GM12892 (cell line): ENCODE measurements around the gene CNTLN.
"Not testable (repeated sequence)": the region's sequence is repeated elsewhere in the genome, so short reads cannot be mapped to it uniquely, and the experiment has no call there.

Source experiments
- DNase-seq: peaks from one replicate; pipeline ENCODE4 v3.0.0; 2011; ENCODE audit not compliant: insufficient read length
- FAIRE-seq: peaks from 2 replicates; lab custom pipeline; 2011; peaks lifted over from hg19 to GRCh38; lab: Jason Lieb, UNC
- POLR2A ChIP-seq: IDR thresholded peaks from 2 replicates; pipeline ENCODE4 v1.6.1; 2011; ENCODE audit warnings: low read depth, low read length, control low read depth
- POLR2AphosphoS5 ChIP-seq: IDR thresholded peaks from 2 replicates; pipeline ENCODE4 v1.6.1; 2011; ENCODE audit warnings: low read depth, low read length, control low read depth
- TAF1 ChIP-seq: IDR thresholded peaks from 2 replicates; pipeline ENCODE4 v1.6.1; 2011; ENCODE audit warnings: low read depth, mild to moderate bottlenecking, control low read depth, low read length, borderline replicate concordance

Gene CNTLN

GRCh38 chr9:17491780-17492179, 356.9 kb downstream of the CNTLN start:
- no peak for DNase-seq
- TF ChIP-seq POLR2AphosphoS5: no peak
- TF ChIP-seq POLR2A: no peak
- TF ChIP-seq TAF1: no peak
- FAIRE-seq: no peak

GRCh38 chr9:17503196-17503595, 368.4 kb downstream of the CNTLN start:
- TF ChIP-seq POLR2AphosphoS5 (no peak), POLR2A (no peak), TAF1 (no peak)
- DNase-seq (no peak), FAIRE-seq (no peak)

- FAIRE-seq (no peak), DNase-seq (no peak)
- TF ChIP-seq POLR2A: no peak
- no peak for TF ChIP-seq TAF1
- no peak for TF ChIP-seq POLR2AphosphoS5
These were observed 374.3 kb downstream of the CNTLN start for GRCh38 chr9:17509151-17509550.

DNA sequence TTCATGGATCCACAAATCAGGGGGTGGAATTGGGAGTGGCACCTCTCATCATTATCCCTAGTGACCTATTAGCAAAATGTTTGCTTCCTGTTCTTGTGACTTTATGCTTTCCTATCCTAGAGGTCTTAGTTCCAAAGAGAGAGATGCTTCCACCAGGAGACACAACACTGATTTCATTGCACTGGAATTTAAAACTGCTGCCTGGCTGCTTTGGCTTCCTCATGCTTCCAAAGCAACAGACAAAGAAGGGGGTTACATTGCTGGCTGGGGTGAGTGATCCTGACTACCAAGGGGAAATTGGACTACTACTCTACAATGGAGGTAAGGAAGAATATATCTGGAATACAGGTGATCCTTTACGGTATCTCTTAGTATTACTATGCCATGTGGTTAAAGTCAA, 374.9 kb downstream of the CNTLN start:
- no peak for FAIRE-seq
- TF ChIP-seq TAF1: no peak
- TF ChIP-seq POLR2AphosphoS5: no peak
- TF ChIP-seq POLR2A: no peak
- no peak for DNase-seq

DNA sequence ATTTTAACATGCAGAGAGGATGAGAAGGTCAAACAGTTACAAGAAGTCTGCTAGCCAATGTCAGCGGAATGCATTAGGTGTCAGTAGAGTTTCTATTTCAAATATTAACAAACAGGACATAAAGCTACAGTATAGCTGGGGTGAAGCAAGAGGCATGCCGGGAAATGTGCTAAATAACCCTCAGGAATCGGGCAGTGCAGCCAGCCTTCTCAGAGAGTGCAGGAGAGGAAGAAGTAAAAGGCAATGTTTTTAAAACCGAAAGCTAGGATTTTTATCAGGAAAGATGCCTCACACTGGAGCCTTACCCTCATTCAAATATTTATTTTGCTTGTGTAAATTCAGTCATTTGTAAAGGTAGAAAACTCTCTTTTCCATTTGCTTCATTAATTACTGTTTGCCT, 384.9 kb downstream of the CNTLN start:
- no peak for DNase-seq
- no peak for TF ChIP-seq POLR2A
- no peak for TF ChIP-seq TAF1
- no peak for TF ChIP-seq POLR2AphosphoS5
- no peak for FAIRE-seq

DNA sequence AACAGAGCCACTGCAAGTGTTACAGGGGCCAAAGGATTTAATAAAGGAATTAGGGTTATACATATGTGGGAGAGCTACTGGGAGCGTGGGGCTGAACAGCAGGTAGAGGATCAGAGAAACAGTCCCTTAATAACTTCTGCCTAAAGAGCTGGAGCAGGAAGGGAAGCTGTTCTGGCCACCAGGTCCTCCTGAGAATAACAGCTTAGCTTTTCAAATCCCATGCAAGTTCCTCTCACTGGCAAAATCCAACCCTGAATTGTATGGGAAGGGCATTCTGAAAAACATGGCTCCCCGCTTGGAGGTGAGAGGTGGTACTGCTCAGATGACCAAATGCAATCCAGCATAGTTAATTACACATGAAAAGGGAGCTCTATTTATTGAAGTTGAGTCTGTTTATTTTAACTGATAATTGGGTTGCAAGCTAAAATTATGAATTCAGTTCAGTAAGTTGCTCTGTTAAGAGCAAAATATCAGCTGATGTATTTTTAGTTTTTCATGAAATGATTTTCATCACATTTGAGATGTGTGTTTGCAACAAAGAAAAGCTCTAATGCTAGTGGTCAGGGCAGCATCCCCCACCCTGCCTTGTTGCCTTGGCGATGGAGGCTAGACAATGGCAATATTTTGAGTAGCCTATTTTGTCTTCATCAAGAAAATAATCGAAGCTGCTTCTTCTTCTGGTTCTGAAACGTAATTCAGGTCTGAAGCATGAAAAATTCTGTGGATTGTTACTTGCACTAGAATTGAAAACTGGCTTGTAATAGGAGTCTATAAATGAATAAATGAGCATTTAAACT, 385.6 kb downstream of the CNTLN start:
- DNase-seq: no peak
- no peak for FAIRE-seq
- TF ChIP-seq POLR2AphosphoS5 (no peak), TAF1 (no peak), POLR2A (no peak)

GRCh38 chr9:17521100-17521855, 386.4 kb downstream of the CNTLN start:
- FAIRE-seq: no peak
- no peak for DNase-seq
- TF ChIP-seq POLR2A (no peak), POLR2AphosphoS5 (no peak), TAF1 (no peak)

DNA sequence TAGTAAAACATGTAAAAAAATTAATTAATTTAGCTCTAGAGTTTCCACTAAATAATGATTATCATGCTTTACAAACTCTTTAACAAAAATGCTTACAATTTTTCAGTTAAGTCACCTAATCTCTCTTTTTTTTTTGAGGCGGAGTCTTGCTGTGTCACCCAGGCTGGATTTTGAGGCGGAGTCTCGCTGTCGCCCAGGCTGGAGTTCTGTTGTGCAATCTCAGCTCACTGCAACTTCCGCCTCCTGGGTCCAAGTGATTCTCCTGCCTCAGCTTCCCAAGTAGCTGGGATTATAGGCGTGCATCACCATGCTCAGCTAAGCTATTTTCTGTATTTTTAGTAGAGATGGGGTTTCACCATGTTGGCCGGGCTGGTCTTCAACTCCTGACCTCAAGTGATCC, 391.9 kb downstream of the CNTLN start:
- not testable (repeated sequence) for FAIRE-seq, DNase-seq

DNA sequence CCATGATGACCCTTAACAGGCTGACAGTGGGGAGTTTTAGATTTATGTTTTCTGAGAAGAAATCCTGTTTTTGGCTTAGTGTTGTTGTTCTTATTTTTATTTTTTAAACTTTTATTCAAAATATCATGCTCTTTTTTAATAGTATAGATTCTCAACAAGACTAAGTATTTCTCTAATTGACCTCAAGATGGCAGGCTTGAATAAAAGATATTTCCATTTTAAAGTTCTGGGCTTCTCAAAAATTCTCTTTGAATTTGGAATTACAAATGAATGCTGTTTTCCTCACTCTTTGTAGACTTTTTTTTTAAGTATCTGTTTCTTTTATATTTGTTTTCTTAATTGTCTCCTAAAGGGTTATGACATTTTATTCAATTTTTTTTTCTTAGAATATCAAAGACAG, 394.0 kb downstream of the CNTLN start:
- TF ChIP-seq TAF1: no peak
- TF ChIP-seq POLR2AphosphoS5: no peak
- no peak for TF ChIP-seq POLR2A
- no peak for FAIRE-seq
- DNase-seq: no peak

GRCh38 chr9:17531642-17532254, 396.9 kb downstream of the CNTLN start:
- no peak for FAIRE-seq
- DNase-seq: no peak

GRCh38 chr9:17532461-17532860, 397.6 kb downstream of the CNTLN start:
- FAIRE-seq: no peak
- DNase-seq: no peak
- no peak for TF ChIP-seq POLR2A
- no peak for TF ChIP-seq TAF1
- TF ChIP-seq POLR2AphosphoS5: no peak

More at GRCh38 chr9:17531642-17532254, 396.9 kb downstream of the CNTLN start:
- TF ChIP-seq POLR2AphosphoS5 (no peak), TAF1 (no peak), POLR2A (no peak)

GRCh38 chr9:17535176-17535575, 400.3 kb downstream of the CNTLN start:
- TF ChIP-seq TAF1: no peak
- TF ChIP-seq POLR2AphosphoS5: no peak
- no peak for TF ChIP-seq POLR2A
- FAIRE-seq (no peak), DNase-seq (no peak)
